ENCODE data around the gene NDST1.
"Not testable (repeated sequence)": the region's sequence is repeated elsewhere in the genome, so short reads cannot be mapped to it uniquely, and the experiment has no call there.

Gene NDST1

DNA sequence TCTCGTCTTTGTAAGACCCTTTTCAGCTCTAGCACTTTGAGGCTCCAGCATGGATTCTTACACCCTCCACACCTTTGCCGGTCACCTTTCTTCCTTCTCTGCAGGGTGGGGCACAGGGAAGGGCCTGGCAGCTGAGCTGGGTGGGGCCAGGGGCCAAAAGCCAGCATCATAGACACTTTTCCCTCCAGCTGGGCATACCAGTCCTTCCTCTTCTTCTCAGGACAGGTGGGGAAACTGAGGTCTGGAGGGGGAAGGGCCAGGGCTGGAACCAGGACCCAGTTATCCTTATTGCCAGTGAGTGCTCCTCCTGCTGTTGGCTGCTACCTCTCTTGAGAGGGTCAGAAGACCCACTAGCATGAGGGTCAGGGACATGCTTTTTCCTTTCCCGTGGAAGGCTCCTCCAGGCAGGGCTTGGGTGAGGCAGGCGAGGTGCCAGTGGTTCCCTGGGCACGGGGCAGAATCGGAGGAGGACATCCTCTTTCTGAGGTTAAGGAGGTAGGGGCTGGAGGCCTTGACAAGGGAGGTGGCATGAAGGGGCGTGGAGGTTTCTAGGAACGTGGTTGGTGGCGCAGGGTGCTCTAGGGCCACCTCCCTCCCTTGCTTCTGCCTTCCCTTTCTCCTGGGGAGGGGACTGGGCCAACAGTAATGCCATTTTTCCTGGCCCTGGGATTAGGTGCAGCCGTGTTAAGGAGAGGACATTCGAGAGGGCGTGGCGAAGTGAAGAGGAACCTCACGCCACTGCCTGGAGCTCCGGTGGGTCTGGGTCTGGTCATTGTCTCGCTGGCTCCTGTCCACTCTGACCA, at the start of gene NDST1:
NDST1 (plus strand) TSS at position 658 of the 803 bp plus-strand sequence. CDS start 13,124 bp downstream, outside the sequence.
- DNase-seq: no peak

GRCh38 chr5:150458802-150459557, 49.0 kb upstream of the NDST1 start:
- peak; percentile 87 for DNase-seq

DNA sequence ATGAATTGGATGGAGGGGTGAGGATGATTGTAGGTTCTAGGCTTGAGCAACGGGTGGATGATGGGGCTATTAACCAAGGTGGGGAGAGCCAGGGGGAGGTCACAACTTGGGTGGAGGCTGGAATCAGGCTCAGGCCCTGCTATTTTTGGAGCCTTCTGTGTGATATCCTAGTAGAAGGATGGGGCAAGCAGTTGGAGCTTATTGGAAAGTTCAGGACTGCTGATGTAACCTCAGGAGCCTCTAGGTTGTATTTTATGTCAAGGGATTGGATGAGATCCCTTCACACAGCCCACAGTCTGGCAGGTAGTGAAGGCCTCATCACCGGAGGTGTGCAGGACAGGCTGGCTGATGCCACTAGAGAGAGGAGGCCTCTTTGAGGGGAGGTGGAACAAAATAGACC, 47.1 kb upstream of the NDST1 start:
- DNase-seq: no peak

DNA sequence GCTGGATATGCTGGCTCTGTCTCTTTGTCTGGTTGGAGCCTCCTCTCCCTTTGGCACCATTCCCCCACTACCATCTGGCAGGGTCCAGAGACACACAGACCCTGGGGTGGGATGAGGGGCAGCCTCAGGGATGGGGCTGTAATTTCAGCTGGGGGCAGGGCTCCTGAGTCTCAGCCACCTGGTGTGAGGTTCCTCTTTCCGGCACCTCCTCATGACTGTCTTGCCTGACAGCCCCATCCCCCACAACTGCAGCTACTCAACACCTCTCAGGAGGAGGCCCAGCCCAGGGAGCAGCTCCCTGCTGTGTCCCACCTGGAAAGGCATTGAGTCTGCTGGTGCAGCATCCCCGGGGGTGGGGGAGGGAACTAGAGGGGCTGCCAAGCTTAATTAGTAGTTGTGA, 46.7 kb upstream of the NDST1 start:
- no peak for DNase-seq

- DNase-seq: no peak
Observed at GRCh38 chr5:150464554-150465012, 43.3 kb upstream of the NDST1 start.

DNA sequence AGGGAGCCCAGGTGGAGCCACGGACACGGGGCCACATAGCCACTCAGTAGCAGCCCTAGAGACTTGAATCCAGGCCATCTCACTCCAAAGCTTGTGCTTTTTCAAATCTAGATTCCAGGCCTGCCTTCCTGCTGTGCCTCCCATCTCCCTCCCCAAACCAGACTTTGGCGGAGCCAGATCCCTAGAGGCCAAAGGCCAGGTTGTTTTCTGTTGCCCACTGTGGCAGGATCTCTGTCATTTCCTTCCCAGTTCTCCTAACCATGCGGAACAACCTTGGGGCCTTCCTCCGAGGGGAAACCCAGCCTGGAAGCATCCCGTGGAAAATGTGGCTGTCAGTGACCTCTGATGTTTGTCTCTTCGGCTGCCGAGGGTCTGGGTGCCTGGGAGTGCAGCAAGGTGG, 42.0 kb upstream of the NDST1 start:
- DNase-seq: no peak

GRCh38 chr5:150468206-150468605, 39.7 kb upstream of the NDST1 start:
- no peak for DNase-seq

GRCh38 chr5:150469718-150470469, 38.0 kb upstream of the NDST1 start:
- no peak for DNase-seq

DNA sequence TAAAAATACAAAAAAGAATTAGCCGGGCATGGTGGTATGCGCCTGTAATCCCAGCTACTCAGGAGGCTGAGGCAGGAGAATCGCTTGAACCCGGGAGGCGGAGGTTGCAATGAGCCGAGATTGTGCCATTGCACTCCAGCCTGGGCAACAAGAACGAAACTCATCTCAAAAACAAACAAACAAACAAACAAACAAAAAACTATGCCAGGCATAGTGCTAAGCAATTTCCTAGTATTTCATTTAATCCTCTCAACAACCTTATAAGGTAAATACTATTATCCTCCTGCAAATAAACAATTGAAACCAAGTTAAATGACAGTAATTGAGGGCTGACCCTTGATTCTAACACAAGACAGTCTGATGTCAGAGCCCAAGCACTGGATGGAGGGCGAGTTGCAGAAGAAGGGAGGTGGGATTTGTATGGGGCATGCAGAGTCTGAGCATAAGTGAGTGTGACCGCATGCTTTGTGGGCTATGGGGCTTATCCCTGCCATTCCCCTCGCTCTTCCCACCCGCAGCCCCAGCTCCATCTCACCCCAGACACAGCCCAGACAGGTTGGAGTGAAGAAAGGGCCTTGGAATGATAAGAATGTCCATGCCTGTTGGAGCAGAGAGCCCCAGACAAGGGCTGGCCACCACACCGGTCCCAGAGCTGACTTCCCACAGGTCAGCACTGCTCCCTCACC, 34.1 kb upstream of the NDST1 start:
- no peak for DNase-seq

GRCh38 chr5:150476568-150476967, 31.4 kb upstream of the NDST1 start:
- DNase-seq: not testable (repeated sequence)

DNA sequence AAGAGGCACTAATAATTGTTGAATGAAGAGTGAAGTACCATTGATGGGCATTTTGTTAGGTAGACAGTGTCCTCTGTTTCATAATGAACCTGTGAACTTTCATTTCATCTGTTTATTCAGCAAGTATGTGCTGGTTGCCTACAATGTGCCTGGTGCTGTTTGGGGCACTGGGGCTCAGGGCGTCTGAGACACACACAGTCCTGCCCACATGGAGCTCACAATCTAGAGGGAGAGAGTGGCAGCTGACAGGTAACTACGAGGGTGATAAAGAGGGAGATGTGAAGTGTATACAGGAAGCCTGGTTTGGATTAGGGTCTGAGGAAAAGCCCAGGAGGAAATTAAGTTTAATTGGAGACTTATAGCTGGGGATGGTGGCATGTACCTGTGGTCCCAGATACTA, 28.5 kb upstream of the NDST1 start:
- no peak for DNase-seq

GRCh38 chr5:150481708-150481965, 26.3 kb upstream of the NDST1 start:
- no peak for DNase-seq

DNA sequence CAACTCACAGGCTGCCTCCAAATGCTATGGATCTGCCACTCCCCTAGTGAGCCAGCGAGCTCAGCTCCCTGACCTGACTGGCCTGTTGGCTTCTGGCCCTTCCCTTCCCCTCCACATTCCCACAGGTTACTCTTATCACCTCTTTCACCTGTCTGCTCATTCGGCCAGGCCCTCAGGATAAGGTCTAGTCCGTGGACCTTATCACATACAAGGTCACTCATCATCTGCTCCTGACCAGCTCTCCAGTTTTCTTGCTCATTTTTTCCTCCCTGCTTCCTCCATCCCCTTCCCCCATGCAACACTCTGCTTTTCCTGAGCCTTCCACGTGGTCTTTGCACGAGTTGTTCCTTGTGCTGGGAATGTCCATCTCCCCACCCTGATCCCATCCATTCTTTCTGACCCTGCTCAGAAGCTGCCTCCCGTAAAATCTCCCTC, 25.9 kb upstream of the NDST1 start:
- DNase-seq: no peak

DNA sequence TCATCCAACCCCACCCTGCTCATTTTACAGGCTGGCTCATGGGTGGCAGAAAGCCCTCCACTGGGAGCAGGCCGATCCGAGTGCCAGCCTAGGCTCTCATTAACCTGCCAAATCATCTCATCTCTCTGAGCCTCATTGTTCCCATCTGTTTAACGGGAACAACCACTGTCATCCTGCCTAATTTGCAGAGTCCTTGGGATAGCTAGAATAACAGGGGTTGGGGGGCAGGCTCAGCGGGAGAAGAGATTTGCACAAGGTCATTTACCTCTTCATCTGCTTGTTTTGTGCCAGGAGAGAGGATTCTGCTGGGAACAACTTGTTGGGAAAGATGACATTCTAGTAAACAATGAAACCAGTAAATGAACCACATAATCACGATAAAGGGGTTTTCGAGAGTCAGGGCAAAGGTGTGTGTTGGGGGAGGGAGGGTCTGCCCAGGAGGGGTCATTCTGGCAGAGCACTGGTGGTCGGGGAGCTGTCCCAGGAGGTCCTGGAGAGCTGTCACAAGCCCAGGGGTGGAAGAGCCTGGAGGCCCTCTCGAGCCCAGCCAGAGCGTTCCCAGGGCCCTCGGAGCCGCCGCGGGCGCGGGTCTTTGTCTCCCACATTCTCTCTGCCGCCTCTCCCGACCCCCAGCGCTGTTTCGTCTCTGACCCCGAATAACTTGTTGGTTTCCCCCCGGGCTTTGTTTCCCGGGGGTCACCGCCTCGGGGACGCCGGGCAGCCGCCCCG, 22.8 kb upstream of the NDST1 start:
- DNase-seq: no peak

GRCh38 chr5:150485693-150486401, 22.1 kb upstream of the NDST1 start:
- no peak for DNase-seq

GRCh38 chr5:150486402-150487198, 21.3 kb upstream of the NDST1 start:
- DNase-seq: peak; percentile 51

DNA sequence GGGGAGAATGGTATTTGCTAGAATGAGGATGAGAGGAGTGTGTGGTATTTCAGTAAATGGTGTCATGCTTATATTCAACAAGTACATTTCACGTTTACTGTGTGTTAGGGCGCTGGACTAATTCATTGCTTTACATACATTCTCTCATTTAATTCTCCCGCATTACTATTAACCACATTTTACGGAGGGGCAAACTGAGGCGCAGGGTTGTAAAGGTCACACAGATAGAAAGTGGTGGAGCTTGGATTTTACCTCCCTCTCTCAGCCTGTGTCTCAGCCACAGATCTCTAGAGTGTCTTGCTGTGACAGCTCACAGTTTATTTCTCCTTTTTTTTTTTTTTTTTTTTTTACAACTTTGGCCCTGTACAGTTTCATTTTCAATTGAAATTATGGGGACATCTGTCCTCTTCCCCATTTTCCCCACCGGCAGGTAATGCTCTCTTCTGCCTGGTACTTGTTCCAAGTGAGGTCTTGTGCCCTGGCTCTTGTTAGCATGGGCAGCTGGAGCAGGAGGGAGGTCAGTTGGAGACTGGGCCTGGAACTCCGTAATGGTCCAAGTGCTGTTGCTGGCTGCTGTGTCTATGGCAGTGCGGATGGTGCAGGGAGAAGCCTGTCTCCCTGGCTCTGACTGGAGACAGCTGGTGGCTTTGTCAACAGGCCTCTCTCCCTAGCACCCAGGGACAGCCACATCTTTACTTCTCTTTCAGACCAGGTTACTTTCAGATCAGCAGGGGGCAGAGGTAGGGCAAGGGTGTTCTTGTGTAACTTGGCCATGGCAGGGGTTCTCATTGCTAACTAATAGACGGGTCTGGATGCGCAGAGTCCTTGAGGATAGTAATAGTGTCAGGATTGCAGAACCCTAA, 20.5 kb upstream of the NDST1 start:
- no peak for DNase-seq

DNA sequence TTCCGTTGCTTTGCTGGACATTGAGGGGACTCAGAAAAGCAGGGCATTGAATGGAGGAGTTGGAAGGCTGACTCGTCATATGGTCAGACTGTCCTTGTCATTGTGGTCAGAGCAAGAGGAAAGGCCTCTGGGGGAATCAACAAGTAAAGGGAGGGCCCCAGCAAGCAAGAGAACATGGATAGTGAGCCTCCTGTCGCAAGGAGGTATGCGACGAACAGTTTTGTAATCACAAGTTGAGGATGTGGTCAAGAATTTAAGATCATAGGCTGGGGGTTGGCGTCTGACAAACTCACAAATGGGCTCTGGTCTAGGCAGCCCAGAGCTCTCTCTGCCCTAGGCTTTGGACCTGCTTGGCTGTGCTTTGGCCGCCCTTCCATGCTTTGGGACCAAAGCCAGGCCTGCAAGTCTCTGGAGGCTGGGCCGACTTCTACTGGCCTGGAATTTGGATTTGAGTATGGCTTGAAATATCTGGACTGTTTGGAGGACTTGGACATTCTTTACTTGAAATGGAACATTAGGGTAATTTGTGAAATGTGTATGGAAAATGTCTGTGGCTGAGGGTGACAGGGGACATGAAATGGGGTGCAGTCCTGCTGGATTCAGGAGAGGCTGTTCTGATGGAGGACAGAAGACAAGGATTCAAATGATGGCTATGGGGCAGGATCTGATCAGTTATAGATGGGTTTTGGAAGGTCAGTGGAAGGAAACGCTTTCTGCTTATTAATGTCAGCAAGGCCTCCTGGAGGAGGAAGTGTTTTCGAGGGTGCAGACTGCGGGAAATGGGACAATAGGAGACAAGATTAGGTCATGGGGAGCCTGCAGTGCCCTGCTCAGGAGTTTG, 19.2 kb upstream of the NDST1 start:
- DNase-seq: no peak
